ENCODE results near the gene YJU2.
"Not testable (repeated sequence)": the region's sequence is repeated elsewhere in the genome, so short reads cannot be mapped to it uniquely, and the experiment has no call there.

Gene YJU2

GRCh38 chr19:4246767-4247593 is at the start of gene YJU2:
Gene YJU2, plus strand, starts transcription at chr19:4247080. Its CDS starts 67 bp downstream, at chr19:4247147.
- peak; percentile 88 to 99 (median 92) for DNase-seq
- intact Hi-C loops (cut with DNase I), result loop anchor here (2.0 to 5.0 kb wide), 2 partner anchors 154 to 225 kb away; partner anchors contain the start of genes HDGFL2 and SH3GL1

- no peak for DNase-seq
- intact Hi-C loops (cut with DNase I), result no loop called here
Observed at GRCh38 chr19:4197228-4197624, 49.7 kb upstream of the YJU2 start.

- DNase-seq, result no peak
- intact Hi-C loops (cut with DNase I), result no loop called here
Observed at GRCh38 chr19:4197625-4198466, 49.0 kb upstream of the YJU2 start.

GRCh38 chr19:4198467-4199126 is 48.3 kb upstream of the YJU2 start:
- no peak for DNase-seq
- intact Hi-C loops (cut with DNase I), result no loop called here

- no peak for DNase-seq
- intact Hi-C loops (cut with DNase I), result no loop called here
Observed at GRCh38 chr19:4199699-4200293, 47.1 kb upstream of the YJU2 start.

- intact Hi-C loops (cut with DNase I), result no loop called here
- no peak for DNase-seq
Observed at GRCh38 chr19:4200940-4201542, 45.8 kb upstream of the YJU2 start.

- DNase-seq, result peak in 1 of 10 donors; percentile 60
- intact Hi-C loops (cut with DNase I), result no loop called here
Observed at GRCh38 chr19:4201798-4202197, 45.1 kb upstream of the YJU2 start.

GRCh38 chr19:4206818-4207484 is 39.9 kb upstream of the YJU2 start:
- intact Hi-C loops (cut with DNase I), result no loop called here
- DNase-seq, result no peak

GRCh38 chr19:4208385-4209094 is 38.3 kb upstream of the YJU2 start:
- intact Hi-C loops (cut with DNase I), result no loop called here
- no peak for DNase-seq

- intact Hi-C loops (cut with DNase I), result no loop called here
- no peak for DNase-seq
Observed at GRCh38 chr19:4210166-4210731, 36.6 kb upstream of the YJU2 start.

- intact Hi-C loops (cut with DNase I), result no loop called here
- no peak for DNase-seq
Observed at GRCh38 chr19:4213116-4213515, 33.8 kb upstream of the YJU2 start.

GRCh38 chr19:4215807-4216206 is 31.1 kb upstream of the YJU2 start:
- intact Hi-C loops (cut with DNase I), result no loop called here
- peak in 1 of 10 donors; percentile 54 for DNase-seq

- intact Hi-C loops (cut with DNase I), result no loop called here
- no peak for DNase-seq
Observed at GRCh38 chr19:4216846-4217245, 30.0 kb upstream of the YJU2 start.

- intact Hi-C loops (cut with DNase I), result no loop called here
Observed at GRCh38 chr19:4217429-4218264, 29.2 kb upstream of the YJU2 start.

GRCh38 chr19:4218523-4218922 is 28.4 kb upstream of the YJU2 start:
- intact Hi-C loops (cut with DNase I); DNase-seq: not testable (repeated sequence)

More at GRCh38 chr19:4217429-4218264, 29.2 kb upstream of the YJU2 start:
- peak in 1 of 10 donors; percentile 84 for DNase-seq

GRCh38 chr19:4220188-4220587 is 26.7 kb upstream of the YJU2 start:
- intact Hi-C loops (cut with DNase I), result no loop called here
- no peak for DNase-seq

GRCh38 chr19:4224470-4224869 is 22.4 kb upstream of the YJU2 start:
- intact Hi-C loops (cut with DNase I), result no loop called here
- peak in 3 of 10 donors; percentile 24 to 89 (median 75) for DNase-seq

GRCh38 chr19:4225885-4226284 is 21.0 kb upstream of the YJU2 start:
- intact Hi-C loops (cut with DNase I), result no loop called here
- no peak for DNase-seq
